Measurements from ENCODE around the gene HSPBP1. TPM values are rescaled to one million over a fixed set of nuclear protein-coding genes. Genes with fewer than 3 reads are reported as not detected.
A peak's percentile ranks its signal among the peaks of the same experiment; 100 is the strongest.

The HSPBP1 gene
- total RNA-seq, 1 donor from 2014 or later = 32.2 TPM

DNA sequence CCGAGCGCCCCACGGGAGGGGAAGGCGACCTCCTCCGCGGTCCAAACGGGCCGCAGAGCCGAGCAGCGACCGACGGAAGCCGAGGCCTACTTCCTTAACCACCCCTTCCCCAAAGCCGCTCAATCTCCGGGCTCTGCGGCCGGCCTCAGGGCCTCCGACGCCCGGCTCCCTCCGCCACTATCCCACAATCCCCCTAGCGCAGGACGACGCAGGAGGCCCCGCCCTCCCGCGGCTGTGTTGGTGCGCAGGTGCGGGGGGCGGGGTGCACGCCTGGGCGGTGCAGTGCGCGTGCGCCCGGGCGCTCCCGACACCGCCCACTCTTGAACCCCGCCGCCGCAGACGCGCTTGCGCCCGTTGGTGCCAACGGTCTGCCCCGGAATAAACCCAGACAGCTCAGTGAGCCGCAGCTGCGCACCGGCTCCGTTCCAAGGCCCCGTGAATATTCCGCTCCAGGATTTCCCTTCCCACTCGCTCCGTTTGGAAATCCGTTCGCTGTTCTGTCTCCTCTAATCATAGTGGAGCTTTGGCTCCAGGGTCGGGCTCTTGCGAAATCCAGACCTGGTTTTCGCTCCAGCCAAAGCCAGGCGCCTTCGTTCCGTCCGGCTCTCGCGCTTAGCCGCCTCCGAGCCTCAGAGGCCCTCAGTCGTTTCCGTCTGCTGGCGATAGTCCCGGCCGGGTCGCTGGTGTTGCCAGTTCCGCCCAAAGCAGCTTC is 20.9 kb downstream of the HSPBP1 start, which contains the start of gene PPP6R1:
Gene PPP6R1 (minus strand): TSS at position 190 of the 712 bp plus-strand sequence. CDS start 11,914 bp downstream, outside the sequence.
- CTCF ChIA-PET = interaction anchor here (0.7 to 1.4 kb wide), 5 partner anchors 19 to 81 kb away, joined by 3 to 7 read pairs (median 3); partner anchors contain the start of gene KMT5C
- Mint-ChIP-seq H3K9me3 (no peaks in the 10 kb centered on the region), H3K27me3 (no peaks in the 10 kb centered on the region), H3K27ac (peak within 1 kb of the TSS; percentile 100), H3K36me3 (ENCODE audit: low read depth) (peaks cover 30% of the 10 kb centered on the region), H3K4me3 (peak within 1 kb of the TSS; percentile 98), H3K4me1 (peaks cover 52% of the 10 kb centered on the region)
- intact Hi-C loops (cut with micrococcal nuclease) = loop anchor here (1.0 to 10.0 kb wide), 11 partner anchors 17 to 797 kb away; partner anchors contain the start of genes HSPBP1, KMT5C, LENG9 and PPP1R12C
- TF ChIP-seq, protein P1, sequence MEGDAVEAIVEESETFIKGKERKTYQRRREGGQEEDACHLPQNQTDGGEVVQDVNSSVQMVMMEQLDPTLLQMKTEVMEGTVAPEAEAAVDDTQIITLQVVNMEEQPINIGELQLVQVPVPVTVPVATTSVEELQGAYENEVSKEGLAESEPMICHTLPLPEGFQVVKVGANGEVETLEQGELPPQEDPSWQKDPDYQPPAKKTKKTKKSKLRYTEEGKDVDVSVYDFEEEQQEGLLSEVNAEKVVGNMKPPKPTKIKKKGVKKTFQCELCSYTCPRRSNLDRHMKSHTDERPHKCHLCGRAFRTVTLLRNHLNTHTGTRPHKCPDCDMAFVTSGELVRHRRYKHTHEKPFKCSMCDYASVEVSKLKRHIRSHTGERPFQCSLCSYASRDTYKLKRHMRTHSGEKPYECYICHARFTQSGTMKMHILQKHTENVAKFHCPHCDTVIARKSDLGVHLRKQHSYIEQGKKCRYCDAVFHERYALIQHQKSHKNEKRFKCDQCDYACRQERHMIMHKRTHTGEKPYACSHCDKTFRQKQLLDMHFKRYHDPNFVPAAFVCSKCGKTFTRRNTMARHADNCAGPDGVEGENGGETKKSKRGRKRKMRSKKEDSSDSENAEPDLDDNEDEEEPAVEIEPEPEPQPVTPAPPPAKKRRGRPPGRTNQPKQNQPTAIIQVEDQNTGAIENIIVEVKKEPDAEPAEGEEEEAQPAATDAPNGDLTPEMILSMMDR (IDR thresholded peaks at IDR 0.05) = no peak
- POLR2A ChIA-PET = interaction anchor here (0.6 to 12.3 kb wide), 22 partner anchors 8 to 810 kb away, joined by 3 to 277 read pairs (median 6); partner anchors contain the start of genes BRSK1, CCDC106, HSPBP1 and KMT5C
- peak; percentile 75 for ATAC-seq (ENCODE audit: low read depth)
- DNase-seq = peak; percentile 94

GRCh38 chr19:55258476-55258827 is 21.5 kb downstream of the HSPBP1 start:
- H3K27ac Mint-ChIP-seq = peak overlapping the region; percentile 96
- H3K4me1 Mint-ChIP-seq = peaks cover 57% of the 10 kb centered on the region
- peak; percentile 7 for ATAC-seq (ENCODE audit: low read depth)
- intact Hi-C loops (cut with micrococcal nuclease) = loop anchor here (2.0 to 10.0 kb wide), 3 partner anchors 44 to 796 kb away; partner anchors contain the start of genes LENG9, ZNF524 and ZNF865
- DNase-seq = no peak
- ChIA-PET CTCF (no interaction called here), POLR2A (interaction anchor here (0.5 to 12.3 kb wide), 13 partner anchors 17 to 396 kb away, joined by 3 to 277 read pairs (median 8); partner anchors contain the start of genes BRSK1, HSPBP1, ISOC2 and KMT5C)
- H3K4me3 Mint-ChIP-seq = peak overlapping the region; percentile 94
- peaks cover 36% of the 10 kb centered on the region for H3K36me3 Mint-ChIP-seq (ENCODE audit: low read depth)
- TF ChIP-seq, protein P1 (IDR thresholded peaks at IDR 0.05) = no peak
- no peaks in the 10 kb centered on the region for H3K9me3 Mint-ChIP-seq
- no peaks in the 10 kb centered on the region for H3K27me3 Mint-ChIP-seq

- ChIA-PET POLR2A (interaction anchor here (0.5 to 12.3 kb wide), 7 partner anchors 17 to 397 kb away, joined by 3 to 277 read pairs (median 5); partner anchors contain the start of genes BRSK1, HSPBP1, ISOC2 and U2AF2), CTCF (interaction anchor here (1.5 kb wide), 1 partner anchor 22 kb away, joined by 5 read pairs; the partner anchor contains the start of gene HSPBP1)
- DNase-seq (peak; percentile 33), ATAC-seq (ENCODE audit: low read depth) (no peak)
- intact Hi-C loops (cut with micrococcal nuclease) = loop anchor here (2.0 to 10.0 kb wide), 3 partner anchors 45 to 795 kb away; partner anchors contain the start of genes LENG9, ZNF524 and ZNF865
- Mint-ChIP-seq H3K4me3 (peak overlapping the region; percentile 98), H3K27ac (peak overlapping the region; percentile 100), H3K9me3 (no peaks in the 10 kb centered on the region), H3K36me3 (ENCODE audit: low read depth) (peaks cover 36% of the 10 kb centered on the region), H3K4me1 (peaks cover 64% of the 10 kb centered on the region), H3K27me3 (no peaks in the 10 kb centered on the region)
- TF ChIP-seq, protein P1 (IDR thresholded peaks at IDR 0.05) = no peak
These were observed 22.2 kb downstream of the HSPBP1 start for GRCh38 chr19:55257461-55258420.

- DNase-seq (no peak), ATAC-seq (ENCODE audit: low read depth) (no peak)
- Mint-ChIP-seq H3K9me3 (no peaks in the 10 kb centered on the region), H3K36me3 (ENCODE audit: low read depth) (peaks cover 32% of the 10 kb centered on the region), H3K27me3 (no peaks in the 10 kb centered on the region), H3K4me1 (peaks cover 73% of the 10 kb centered on the region), H3K4me3 (peak overlapping the region; percentile 98), H3K27ac (peak overlapping the region; percentile 100)
- POLR2A ChIA-PET = interaction anchor here (0.6 to 12.3 kb wide), 10 partner anchors 22 to 769 kb away, joined by 5 to 277 read pairs (median 10); partner anchors contain the start of genes BRSK1, HSPBP1, RPL28 and TMEM238
- CTCF ChIA-PET = interaction anchor here (1.3 to 3.6 kb wide), 3 partner anchors 23 to 127 kb away, joined by 3 to 16 read pairs (median 5); partner anchors contain the start of genes HSPBP1 and TMEM238
- intact Hi-C loops (cut with micrococcal nuclease) = loop anchor here (5.0 to 10.0 kb wide), 2 partner anchors 348 to 795 kb away; partner anchors contain the start of genes LENG9, ZNF524 and ZNF865
- TF ChIP-seq, protein P1 (IDR thresholded peaks at IDR 0.05) = no peak
These were observed 23.1 kb downstream of the HSPBP1 start for GRCh38 chr19:55256562-55257460.

Data from activated B cell treated with CpG ODN at 0.5 μM for 24 hours (primary cell).